ENCODE data around the gene SNX20. TPM values are rescaled to one million over a fixed set of nuclear protein-coding genes. Genes with fewer than 3 reads are reported as not detected.

The SNX20 gene
- total RNA-seq, 1 experiment from 2014 or later = not detected

DNA sequence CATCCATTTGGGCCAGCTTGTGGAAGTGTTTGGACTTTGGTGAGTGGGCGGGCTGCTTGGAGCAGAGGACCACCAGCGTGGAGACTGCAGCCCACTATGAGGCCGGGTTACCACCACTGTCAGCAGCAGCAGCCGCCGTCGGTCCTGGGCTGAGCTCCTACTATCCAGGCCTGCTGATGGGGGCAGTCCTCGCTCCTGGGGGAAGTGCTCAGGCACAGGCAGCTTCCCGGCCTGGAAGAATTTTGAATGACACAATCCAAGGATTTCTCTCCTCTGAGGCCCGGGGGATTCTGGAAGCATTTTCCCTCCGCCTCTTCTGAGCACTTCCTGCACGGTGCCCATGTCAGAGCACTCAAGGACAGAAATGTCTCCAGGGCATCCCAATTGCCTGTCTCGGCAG, 7.0 kb upstream of the SNX20 start:
- Mint-ChIP-seq H3K4me1 (ENCODE audit: insufficient read depth, unreplicated experiment) (peaks cover 5% of the 10 kb centered on the region), H3K27me3 (ENCODE audit: insufficient read depth, unreplicated experiment) (no peaks in the 10 kb centered on the region), H3K36me3 (ENCODE audit: insufficient read depth, unreplicated experiment) (no peaks in the 10 kb centered on the region), H3K27ac (ENCODE audit: low read depth, unreplicated experiment) (no peak overlapping the region), H3K9me3 (ENCODE audit: unreplicated experiment) (no peaks in the 10 kb centered on the region), H3K4me3 (ENCODE audit: unreplicated experiment) (no peak overlapping the region)
- TF ChIP-seq CTCF (IDR thresholded peaks at IDR 0.05; ENCODE audit: unreplicated experiment) = no peak
- POLR2A ChIA-PET = interaction anchor here (0.7 kb wide), 1 partner anchor 10 kb away, joined by 3 read pairs; no protein-coding TSS in a partner anchor
- CTCF ChIA-PET = interaction anchor here (1.0 to 2.4 kb wide), 5 partner anchors 11 to 119 kb away, joined by 3 to 8 read pairs (median 5); no protein-coding TSS in a partner anchor
- DNase-seq (ENCODE audit: unreplicated experiment) = no peak
- BruUV-seq (replicated peaks) = no TSS peak
- intact Hi-C loops (cut with micrococcal nuclease) = no loop called here

- TF ChIP-seq CTCF (IDR thresholded peaks at IDR 0.05; ENCODE audit: unreplicated experiment) = no peak
- CTCF ChIA-PET = interaction anchor here (0.6 to 2.4 kb wide), 6 partner anchors 11 to 22 kb away, joined by 4 to 10 read pairs (median 6); no protein-coding TSS in a partner anchor
- H3K4me3 Mint-ChIP-seq (ENCODE audit: unreplicated experiment) = no peak overlapping the region
- H3K27ac Mint-ChIP-seq (ENCODE audit: low read depth, unreplicated experiment) = no peak overlapping the region
- BruUV-seq (replicated peaks) = no TSS peak
- no peaks in the 10 kb centered on the region for H3K4me1 Mint-ChIP-seq (ENCODE audit: insufficient read depth, unreplicated experiment)
- DNase-seq (ENCODE audit: unreplicated experiment) = no peak
- H3K27me3 Mint-ChIP-seq (ENCODE audit: insufficient read depth, unreplicated experiment) = no peaks in the 10 kb centered on the region
- POLR2A ChIA-PET = interaction anchor here (0.6 to 1.4 kb wide), 7 partner anchors 14 to 792 kb away, joined by 3 to 6 read pairs (median 3); partner anchors contain the start of gene CYLD
- no peaks in the 10 kb centered on the region for H3K36me3 Mint-ChIP-seq (ENCODE audit: insufficient read depth, unreplicated experiment)
- intact Hi-C loops (cut with micrococcal nuclease) = no loop called here
- H3K9me3 Mint-ChIP-seq (ENCODE audit: unreplicated experiment) = no peaks in the 10 kb centered on the region
Measured at GRCh38 chr16:50685462-50686063, 4.5 kb upstream of the SNX20 start.

DNA sequence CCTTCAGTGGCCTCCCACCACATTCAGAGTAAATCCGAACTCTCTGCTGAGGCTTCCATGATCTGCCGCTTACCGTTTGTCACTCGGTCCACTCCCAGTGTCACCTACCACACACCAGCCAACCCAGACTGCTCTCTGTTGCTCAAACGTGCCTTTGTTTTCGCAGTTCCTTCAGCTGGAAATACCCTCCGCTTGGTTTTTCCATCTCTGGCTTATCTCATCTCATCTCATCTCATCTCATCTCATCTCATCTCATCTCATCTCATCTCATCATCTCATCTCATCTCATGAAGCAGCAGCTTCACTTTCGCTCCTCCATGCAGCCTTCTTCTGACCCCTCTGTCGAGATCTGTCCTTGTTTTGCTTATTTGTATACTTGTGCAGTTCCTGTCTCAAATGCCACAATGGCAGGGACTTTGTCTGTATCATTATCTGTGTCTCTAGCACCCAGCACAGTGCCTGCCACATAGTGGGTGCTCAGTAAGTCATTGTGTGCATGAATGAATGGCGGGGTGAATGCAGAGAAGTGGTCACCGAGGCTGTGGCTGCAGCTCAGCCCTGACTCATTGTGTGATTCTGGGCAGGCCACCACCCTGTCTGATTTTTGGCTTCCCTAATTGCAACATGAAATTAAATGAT, 3.8 kb upstream of the SNX20 start:
- intact Hi-C loops (cut with micrococcal nuclease) = no loop called here
- Mint-ChIP-seq H3K4me1 (ENCODE audit: insufficient read depth, unreplicated experiment) (no peaks in the 10 kb centered on the region), H3K36me3 (ENCODE audit: insufficient read depth, unreplicated experiment) (no peaks in the 10 kb centered on the region), H3K9me3 (ENCODE audit: unreplicated experiment) (no peaks in the 10 kb centered on the region), H3K27ac (ENCODE audit: low read depth, unreplicated experiment) (no peak overlapping the region), H3K27me3 (ENCODE audit: insufficient read depth, unreplicated experiment) (no peaks in the 10 kb centered on the region), H3K4me3 (ENCODE audit: unreplicated experiment) (no peak overlapping the region)
- ChIA-PET CTCF (interaction anchor here (0.6 to 1.9 kb wide), 4 partner anchors 13 to 286 kb away, joined by 3 to 10 read pairs (median 6); no protein-coding TSS in a partner anchor), POLR2A (interaction anchor here (0.6 to 1.4 kb wide), 5 partner anchors 15 to 72 kb away, joined by 3 to 6 read pairs (median 3); partner anchors contain the start of gene CYLD)
- no peak for TF ChIP-seq CTCF (IDR thresholded peaks at IDR 0.05; ENCODE audit: unreplicated experiment)
- DNase-seq (ENCODE audit: unreplicated experiment) = no peak
- BruUV-seq (replicated peaks) = no TSS peak

DNA sequence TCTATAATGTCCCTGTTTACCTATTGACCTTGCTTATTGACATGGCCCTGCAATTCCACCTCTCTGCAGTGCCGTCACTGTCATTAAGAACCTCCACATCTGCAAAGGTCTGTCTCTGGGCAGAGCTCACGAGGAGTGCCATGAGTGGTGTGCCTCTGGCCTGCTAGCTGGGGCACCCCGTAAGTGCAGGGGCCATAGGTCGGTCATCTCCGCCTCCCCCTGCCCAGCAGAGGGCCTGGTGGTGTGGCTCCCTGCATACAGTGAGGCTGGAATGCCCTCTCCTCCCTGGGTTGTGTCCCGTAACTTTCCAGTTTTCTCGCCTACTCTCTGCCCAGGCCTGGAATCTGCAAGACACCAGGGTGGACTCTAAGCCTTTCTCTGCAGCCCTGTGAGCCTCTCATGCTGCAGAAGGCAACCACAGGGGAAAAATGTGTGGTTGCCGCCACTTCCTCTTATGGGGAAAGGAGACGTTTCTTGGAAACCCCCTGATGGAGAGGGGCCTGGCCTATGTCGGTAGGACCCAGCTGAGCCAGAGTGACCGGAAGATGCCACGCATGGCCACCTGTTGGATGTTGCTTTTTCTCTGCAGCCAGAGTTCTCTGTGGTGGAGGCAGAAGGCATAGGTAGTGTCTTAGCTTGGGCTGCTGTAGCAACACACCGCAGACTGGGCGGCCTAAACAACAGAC, 2.7 kb upstream of the SNX20 start:
- CTCF ChIA-PET = interaction anchor here (1.7 kb wide), 1 partner anchor 11 kb away, joined by 5 read pairs; no protein-coding TSS in a partner anchor
- intact Hi-C loops (cut with micrococcal nuclease) = no loop called here
- Mint-ChIP-seq H3K27me3 (ENCODE audit: insufficient read depth, unreplicated experiment) (no peaks in the 10 kb centered on the region), H3K36me3 (ENCODE audit: insufficient read depth, unreplicated experiment) (no peaks in the 10 kb centered on the region), H3K4me3 (ENCODE audit: unreplicated experiment) (no peak overlapping the region), H3K4me1 (ENCODE audit: insufficient read depth, unreplicated experiment) (no peaks in the 10 kb centered on the region), H3K27ac (ENCODE audit: low read depth, unreplicated experiment) (no peak overlapping the region), H3K9me3 (ENCODE audit: unreplicated experiment) (no peaks in the 10 kb centered on the region)
- POLR2A ChIA-PET = no interaction called here
- DNase-seq (ENCODE audit: unreplicated experiment) = no peak
- BruUV-seq (replicated peaks) = no TSS peak
- TF ChIP-seq CTCF (IDR thresholded peaks at IDR 0.05; ENCODE audit: unreplicated experiment) = no peak
